Body of pancreas (tissue), 4 donors: ENCODE results near the gene FBXO21.

Experiments
- CTCF ChIP-seq, 7 experiments: fragments of 450-650 bp in 4 of 7; fragments of 200-600 bp in 3 of 7; sonication (generic) in 3 of 7; IDR thresholded peaks; one replicate each; pipeline ENCODE4 v1.5.1; 2016 to 2019; ENCODE audit warnings: antibody characterized with exemption in 7 of 7
- POLR2A ChIP-seq, 3 donors: fragments of 450-650 bp; IDR thresholded peaks; one replicate each; pipeline ENCODE4 v1.6.1; 2016; ENCODE audit warnings: antibody characterized with exemption in 3 of 3, mild to moderate bottlenecking in 2 of 3

GRCh38 chr12:117144599-117144998 is 45.7 kb downstream of the FBXO21 start:
- TF ChIP-seq POLR2A (IDR thresholded peaks at IDR 0.05): no peak
- no peak for TF ChIP-seq CTCF (IDR thresholded peaks at IDR 0.05)
